Gastrocnemius medialis (tissue), 4 donors: ENCODE data around the gene LARP1. TPM values are rescaled to one million over a fixed set of nuclear protein-coding genes. Genes with fewer than 3 reads are reported as not detected.

Experiments
- ATAC-seq, 2 donors: fragments of 150-250 bp; one replicate each; pipeline ENCODE4 v1.9.1; 2016
- DNase-seq, 2 donors: peaks; one replicate each; pipeline ENCODE4 v3.0.0-alpha.2; 2019
- H3K27ac ChIP-seq, 4 donors: fragments of 200-600 bp; sonication (generic); 1 replicate in 1 of 4; 2 replicates in 3 of 4; pipeline ENCODE4 v1.5.1; 2016 to 2018; ENCODE audit warnings: mild to moderate bottlenecking in 2 of 4, moderate library complexity in 1 of 4
- H3K27me3 ChIP-seq, 3 donors: fragments of 200-600 bp; sonication (generic) in 2 of 3; 1 replicate in 1 of 3; 2 replicates in 2 of 3; pipeline versions ENCODE4 v1.5.1 to v1.6.0; 2016 to 2019; ENCODE audit warnings: mild to moderate bottlenecking in 1 of 3, moderate library complexity in 1 of 3
- H3K36me3 ChIP-seq, 2 donors: fragments of 200-600 bp; sonication (generic) in 1 of 2; one replicate each; pipeline ENCODE4 v1.5.1; 2017 to 2018
- H3K4me1 ChIP-seq, 2 donors: fragments of 200-600 bp; sonication (generic) in 1 of 2; one replicate each; pipeline ENCODE4 v1.5.1; 2016 to 2017; ENCODE audit warnings: mild to moderate bottlenecking in 2 of 2
- H3K4me3 ChIP-seq, 4 donors: fragments of 200-600 bp; sonication (generic) in 3 of 4; 1 replicate in 1 of 4; 2 replicates in 3 of 4; pipeline ENCODE4 v1.5.1; 2016 to 2019; ENCODE audit warnings: mild to moderate bottlenecking in 2 of 4
- H3K9me3 ChIP-seq, 3 donors: fragments of 200-600 bp; sonication (generic) in 2 of 3; 1 replicate in 1 of 3; 2 replicates in 2 of 3; pipeline ENCODE4 v1.5.1; 2016 to 2019
- CTCF ChIP-seq, 5 experiments: fragments of 450-650 bp in 3 of 5; fragments of 200-600 bp in 2 of 5; sonication (generic) in 2 of 5; IDR thresholded peaks in 4 of 5; conservative IDR thresholded peaks in 1 of 5; 1 replicate in 4 of 5; 2 replicates in 1 of 5; pipeline ENCODE4 v1.5.1; 2016 to 2019; ENCODE audit warnings: antibody characterized with exemption in 5 of 5, mild to moderate bottlenecking in 3 of 5, moderate library complexity in 3 of 5
- POLR2A ChIP-seq, 2 donors: fragments of 450-650 bp; IDR thresholded peaks; one replicate each; pipeline ENCODE4 v1.6.1; 2017; ENCODE audit warnings: antibody characterized with exemption in 2 of 2, mild to moderate bottlenecking in 2 of 2, moderate library complexity in 2 of 2
- in situ Hi-C, 4 donors: fragments of 200-750 bp; cut with MboI; loops; one replicate each; pipeline versions ENCODE4 v1.15.0 to v1.8.0; 2017; ENCODE audit warnings: low sequenced_read_pairs in 4 of 4
- intact Hi-C: fragments of 100-400 bp; cut with DNase I; formaldehyde crosslinking; loops from one replicate; pipeline ENCODE4 v1.15.1; 2023; ENCODE audit warnings: low total_unique reads
- total RNA-seq, 4 donors: library from RNA; depleted of rRNA; stranded (reverse); fragments of >200 nt; gene quantifications; one replicate each; pipeline versions ENCODE4 v1.1.0 to v1.2.3, GENCODE V29; 2016

LARP1 gene
- total RNA-seq, 4 donors from 2014 or later = 77.8 to 125 (median 119) TPM

- TF ChIP-seq POLR2A (IDR thresholded peaks at IDR 0.05) (no peak), CTCF (IDR thresholded peaks at IDR 0.05 in 4 of 5, conservative IDR thresholded peaks at IDR 0.05 in 1 of 5) (no peak)
- no peak for DNase-seq
- H3K4me3 ChIP-seq = no peak overlapping the region
- ATAC-seq = no peak
- peaks cover 3 to 97% of the 10 kb centered on the region in 2 donors for H3K36me3 ChIP-seq
- no peaks in the 10 kb centered on the region for H3K4me1 ChIP-seq
- H3K27ac ChIP-seq = no peak overlapping the region
- H3K27me3 ChIP-seq = no peaks in the 10 kb centered on the region
- no peaks in the 10 kb centered on the region for H3K9me3 ChIP-seq
- in situ Hi-C loops = loop anchor here in 1 of 4 donors (10.0 kb wide), 1 partner anchor 151 kb away; no protein-coding TSS in a partner anchor
- intact Hi-C loops = no loop called here
Measured at GRCh38 chr5:154806176-154806575, 51.0 kb downstream of the LARP1 start.

- Histone ChIP-seq H3K27ac (peak overlapping the region; percentile 2 to 29 (median 20)), H3K27me3 (no peaks in the 10 kb centered on the region), H3K4me1 (no peaks in the 10 kb centered on the region), H3K36me3 (peaks cover 0 to 94% of the 10 kb centered on the region in 2 donors), H3K4me3 (no peak overlapping the region), H3K9me3 (no peaks in the 10 kb centered on the region)
- ATAC-seq = no peak
- intact Hi-C loops (loop anchor here (1.0 kb wide), 1 partner anchor 161 kb away; no protein-coding TSS in a partner anchor), in situ Hi-C loops (loop anchor here in 3 of 4 donors (5.0 kb wide), 3 partner anchors 154 to 164 kb away; no protein-coding TSS in a partner anchor)
- TF ChIP-seq POLR2A (IDR thresholded peaks at IDR 0.05) (no peak), CTCF (IDR thresholded peaks at IDR 0.05 in 4 of 5, conservative IDR thresholded peaks at IDR 0.05 in 1 of 5) (no peak)
- no peak for DNase-seq
Measured at GRCh38 chr5:154811239-154811638, 56.1 kb downstream of the LARP1 start.

- TF ChIP-seq POLR2A (IDR thresholded peaks at IDR 0.05) (no peak), CTCF (IDR thresholded peaks at IDR 0.05 in 4 of 5, conservative IDR thresholded peaks at IDR 0.05 in 1 of 5) (peak; percentile 84 to 93 (median 89))
- Histone ChIP-seq H3K27ac (peak overlapping the region; percentile 2 to 29 (median 20)), H3K9me3 (no peaks in the 10 kb centered on the region), H3K36me3 (peaks cover 0 to 94% of the 10 kb centered on the region in 2 donors), H3K4me1 (no peaks in the 10 kb centered on the region), H3K27me3 (no peaks in the 10 kb centered on the region), H3K4me3 (no peak overlapping the region)
- DNase-seq (peak; percentile 24 to 53), ATAC-seq (peak; percentile 49 to 72)
- intact Hi-C loops (loop anchor here (1.0 kb wide), 1 partner anchor 162 kb away; no protein-coding TSS in a partner anchor), in situ Hi-C loops (loop anchor here in 3 of 4 donors (5.0 kb wide), 3 partner anchors 155 to 165 kb away; no protein-coding TSS in a partner anchor)
Measured at GRCh38 chr5:154811653-154812465, 56.7 kb downstream of the LARP1 start.

GRCh38 chr5:154813158-154813557 lies 58.0 kb downstream of the LARP1 start:
- ATAC-seq (no peak), DNase-seq (no peak)
- no peaks in the 10 kb centered on the region for H3K4me1 ChIP-seq
- no peak overlapping the region for H3K4me3 ChIP-seq
- in situ Hi-C loops = loop anchor here in 3 of 4 donors (5.0 kb wide), 3 partner anchors 156 to 166 kb away; no protein-coding TSS in a partner anchor
- H3K36me3 ChIP-seq = peaks cover 0 to 87% of the 10 kb centered on the region in 2 donors
- TF ChIP-seq CTCF (IDR thresholded peaks at IDR 0.05 in 4 of 5, conservative IDR thresholded peaks at IDR 0.05 in 1 of 5) (no peak), POLR2A (IDR thresholded peaks at IDR 0.05) (no peak)
- no peaks in the 10 kb centered on the region for H3K9me3 ChIP-seq
- no peaks in the 10 kb centered on the region for H3K27me3 ChIP-seq
- H3K27ac ChIP-seq = no peak overlapping the region
- intact Hi-C loops = no loop called here
